Thymus (tissue), 11 donors: Measurements from ENCODE around the gene BPIFB2. TPM values are rescaled to one million over a fixed set of nuclear protein-coding genes. Genes with fewer than 3 reads are reported as not detected.

Experiments used
- DNase-seq, 9 donors: peaks; one replicate each; pipeline ENCODE4 v3.0.0-alpha.2; 2013; ENCODE audit warnings: low spot score in 9 of 9, low read depth in 6 of 9, missing footprints in 1 of 9
- H3K27ac ChIP-seq, 2 donors: one replicate each; pipeline ENCODE4 v1.5.1; 2013; ENCODE audit warnings: control low read depth in 1 of 2, low read depth in 1 of 2, low read length in 1 of 2, mild to moderate bottlenecking in 1 of 2, moderate library complexity in 1 of 2
- H3K27me3 ChIP-seq, 2 donors: one replicate each; pipeline ENCODE4 v1.5.1; 2013; ENCODE audit warnings: low read length in 1 of 2; ENCODE audit not compliant: control insufficient read depth in 2 of 2, insufficient read depth in 1 of 2
- H3K36me3 ChIP-seq, 2 donors: one replicate each; pipeline ENCODE4 v1.5.1; 2013; ENCODE audit warnings: low read length in 1 of 2, mild to moderate bottlenecking in 1 of 2, moderate library complexity in 1 of 2; ENCODE audit not compliant: control insufficient read depth in 2 of 2, insufficient read depth in 2 of 2
- H3K4me1 ChIP-seq, 2 donors: one replicate each; pipeline ENCODE4 v1.5.1; 2013; ENCODE audit warnings: low read length in 2 of 2; ENCODE audit not compliant: control insufficient read depth in 2 of 2, insufficient read depth in 2 of 2
- H3K4me3 ChIP-seq, 2 donors: one replicate each; pipeline ENCODE4 v1.5.1; 2013; ENCODE audit warnings: low read length in 2 of 2, control low read depth in 1 of 2, mild to moderate bottlenecking in 1 of 2
- H3K9me3 ChIP-seq, 2 donors: one replicate each; pipeline ENCODE4 v1.5.1; 2013; ENCODE audit warnings: low read length in 1 of 2, mild to moderate bottlenecking in 1 of 2; ENCODE audit not compliant: control insufficient read depth in 2 of 2, insufficient read depth in 1 of 2
- WGBS: extraction: QIAGEN DNeasy Blood & Tissue Kit; methylation state at CpG from one replicate; pipeline ENCODE4 v1.1.7; 2013; 5-methylcytosine and 5-hydroxymethylcytosine counted together
- polyA plus RNA-seq: library from polyadenylated mRNA; stranded (reverse); fragments of 200-250 nt; gene quantifications from one replicate; pipeline ENCODE4 v1.2.3, GENCODE V29; 2013
- total RNA-seq: library from RNA; stranded (reverse); fragments of 120-200 nt; gene quantifications from one replicate; pipeline ENCODE4 v1.2.4, GENCODE V29; 2013
- donor health status: healthy.

The BPIFB2 gene
- total and polyA plus RNA-seq, 2 donors: 0.05 to 0.73 TPM

DNA sequence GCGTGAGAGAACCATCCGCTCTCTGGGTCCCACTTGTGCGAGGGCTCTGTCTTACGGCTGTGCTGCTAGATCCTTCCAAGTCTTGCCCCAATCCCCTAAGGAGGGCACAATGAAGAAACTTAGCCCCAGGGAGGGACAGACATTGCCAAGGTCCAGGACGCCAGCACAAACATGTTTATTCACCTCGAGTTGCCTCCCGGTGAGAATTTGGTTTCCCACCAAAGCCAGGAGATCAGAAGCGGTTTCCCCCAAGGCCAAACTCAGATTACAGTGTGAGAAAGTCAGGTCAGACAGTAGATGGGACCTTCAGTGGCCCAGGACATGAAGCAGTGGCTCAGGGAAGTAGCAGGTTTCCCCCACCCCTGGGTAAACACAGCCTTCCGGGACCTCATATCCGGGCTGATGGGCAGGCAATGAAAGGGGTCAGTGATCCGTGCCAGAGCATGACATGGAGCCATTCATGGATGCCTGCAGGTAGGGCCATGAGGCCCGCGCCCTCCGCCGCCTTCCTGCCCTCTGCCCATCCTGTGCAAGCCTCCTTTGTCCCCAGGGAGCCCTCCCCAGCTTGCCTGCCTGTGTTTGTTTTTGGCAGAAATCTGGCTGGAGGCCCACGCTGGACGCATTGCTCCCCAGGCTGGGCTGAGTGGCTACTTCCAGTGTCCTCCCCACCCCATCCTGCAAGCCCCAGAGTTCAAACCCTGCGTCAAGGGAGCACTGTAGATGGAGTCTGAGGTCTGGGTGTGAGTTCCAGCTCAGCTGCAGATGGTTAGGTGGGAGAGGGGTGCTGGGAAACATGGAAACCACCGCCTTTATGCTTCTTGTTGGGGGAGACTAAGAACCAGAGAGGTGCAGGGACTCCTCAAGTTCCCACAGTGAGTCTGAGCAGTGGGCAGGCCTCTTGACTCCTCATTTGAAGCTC, 2.0 kb downstream of the BPIFB2 start:
- H3K4me1 ChIP-seq: peaks cover 0 to 2% of the 10 kb centered on the region in 2 donors
- H3K9me3 ChIP-seq: peaks cover 1 to 9% of the 10 kb centered on the region in 2 donors
- DNase-seq: no peak
- WGBS: 93% methylated on average over 19 of the region's 19 CpGs
- H3K4me3 ChIP-seq: no peak overlapping the region
- no peaks in the 10 kb centered on the region for H3K27me3 ChIP-seq
- no peaks in the 10 kb centered on the region for H3K36me3 ChIP-seq
- no peak overlapping the region for H3K27ac ChIP-seq

DNA sequence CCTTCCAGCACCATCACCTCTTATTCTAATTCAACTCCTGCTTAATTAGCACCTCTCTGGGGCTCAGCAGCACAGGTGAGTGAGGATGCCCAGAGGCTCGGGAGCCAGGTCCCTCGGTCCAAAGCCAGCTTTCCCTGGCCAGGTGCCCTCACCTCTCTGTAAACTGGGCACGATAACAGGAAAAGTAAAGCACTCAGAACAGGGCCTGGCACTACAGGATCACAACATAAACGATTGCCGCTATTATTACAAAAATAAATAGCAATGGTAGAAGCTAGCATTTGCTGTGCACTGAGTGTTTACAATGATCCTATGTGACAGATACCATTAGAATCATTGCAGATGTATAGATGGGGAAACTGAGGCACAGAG, 2.6 kb downstream of the BPIFB2 start:
- 95% methylated on average over 5 of the region's 5 CpGs for WGBS
- Histone ChIP-seq H3K4me1 (no peaks in the 10 kb centered on the region), H3K36me3 (no peaks in the 10 kb centered on the region), H3K9me3 (peaks cover 0 to 3% of the 10 kb centered on the region in 2 donors), H3K4me3 (no peak overlapping the region), H3K27me3 (no peaks in the 10 kb centered on the region), H3K27ac (no peak overlapping the region)
- no peak for DNase-seq

GRCh38 chr20:33010674-33011449, 3.4 kb downstream of the BPIFB2 start:
- Histone ChIP-seq H3K9me3 (no peaks in the 10 kb centered on the region), H3K27ac (no peak overlapping the region), H3K4me1 (no peaks in the 10 kb centered on the region), H3K27me3 (no peaks in the 10 kb centered on the region), H3K4me3 (no peak overlapping the region), H3K36me3 (no peaks in the 10 kb centered on the region)
- WGBS: 96% methylated on average over 8 of the region's 8 CpGs
- DNase-seq: no peak

DNA sequence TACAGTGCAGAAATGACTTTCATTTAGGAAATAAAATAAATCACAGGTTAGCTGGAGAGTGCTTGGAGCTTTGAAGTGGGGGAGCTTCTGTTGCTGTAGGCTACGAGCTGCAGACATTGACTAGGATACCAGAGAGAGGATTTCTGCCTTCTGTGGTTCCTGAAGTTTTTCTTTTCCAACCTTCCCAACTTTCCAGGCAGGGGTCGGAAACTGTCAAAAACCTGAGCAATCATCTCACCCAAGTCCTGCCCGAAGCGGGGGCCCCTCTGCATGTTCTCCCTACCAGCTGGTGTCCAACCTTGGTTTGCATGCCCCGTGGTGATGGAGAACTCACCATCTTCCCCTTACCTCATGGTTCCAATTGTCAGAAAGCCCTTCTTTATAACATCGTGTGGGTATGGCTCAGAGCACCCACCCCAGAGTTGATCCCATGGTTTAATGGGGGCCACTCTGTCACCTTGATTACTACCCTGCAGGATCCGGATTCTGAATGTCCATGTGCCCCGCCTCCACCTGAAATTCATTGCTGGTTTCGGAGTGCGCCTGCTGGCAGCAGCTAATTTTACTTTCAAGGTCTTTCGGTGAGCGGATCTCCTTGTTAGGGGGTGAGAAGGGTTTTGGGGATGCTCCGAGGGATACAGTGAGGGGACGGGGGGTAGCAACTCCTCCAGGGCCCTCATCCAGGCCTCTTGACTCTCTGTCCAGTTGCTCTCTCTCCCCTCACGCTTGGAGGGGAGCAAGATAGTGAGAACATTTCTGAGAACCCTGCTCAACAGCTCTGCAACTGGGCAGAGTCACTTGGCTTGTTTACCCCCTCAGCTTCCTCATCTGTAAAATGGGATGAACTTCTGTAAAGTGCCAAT, 5.1 kb downstream of the BPIFB2 start:
- no peaks in the 10 kb centered on the region for H3K27me3 ChIP-seq
- H3K27ac ChIP-seq: no peak overlapping the region
- no peaks in the 10 kb centered on the region for H3K9me3 ChIP-seq
- WGBS: 93% methylated on average over 15 of the region's 15 CpGs
- no peak overlapping the region for H3K4me3 ChIP-seq
- H3K4me1 ChIP-seq: no peaks in the 10 kb centered on the region
- DNase-seq: no peak
- no peaks in the 10 kb centered on the region for H3K36me3 ChIP-seq

DNA sequence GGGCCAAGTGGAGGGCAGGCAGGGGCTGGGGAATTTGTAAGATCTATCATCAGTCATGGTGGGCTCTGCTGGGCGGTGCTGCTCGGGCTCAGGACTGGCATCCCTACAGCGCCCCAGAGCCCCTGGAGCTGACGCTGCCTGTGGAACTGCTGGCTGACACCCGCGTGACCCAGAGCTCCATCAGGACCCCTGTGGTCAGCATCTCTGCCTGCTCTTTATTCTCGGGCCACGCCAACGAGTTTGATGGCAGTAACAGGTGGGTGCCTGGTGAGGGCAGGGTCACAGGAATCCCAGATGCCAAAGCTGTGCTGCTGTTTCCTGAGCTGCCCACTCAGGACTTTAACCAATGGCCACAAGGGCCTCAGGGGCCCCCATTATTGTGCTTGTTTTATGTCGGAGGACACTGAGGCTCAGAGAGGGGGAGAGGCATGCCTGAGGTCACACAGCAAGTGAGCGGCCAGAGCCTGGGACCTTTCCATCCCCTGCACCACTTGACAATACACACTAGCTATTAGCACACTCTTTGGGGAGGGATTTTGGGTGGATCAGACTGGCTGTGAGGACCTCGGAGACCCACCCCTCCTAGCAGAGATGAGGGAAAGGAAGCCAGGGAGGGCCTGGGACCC, 6.3 kb downstream of the BPIFB2 start:
- H3K9me3 ChIP-seq: no peaks in the 10 kb centered on the region
- H3K27ac ChIP-seq: no peak overlapping the region
- no peaks in the 10 kb centered on the region for H3K36me3 ChIP-seq
- DNase-seq: no peak
- peaks cover 0 to 7% of the 10 kb centered on the region in 2 donors for H3K4me1 ChIP-seq
- 88% methylated on average over 12 of the region's 12 CpGs for WGBS
- H3K27me3 ChIP-seq: no peaks in the 10 kb centered on the region
- no peak overlapping the region for H3K4me3 ChIP-seq

DNA sequence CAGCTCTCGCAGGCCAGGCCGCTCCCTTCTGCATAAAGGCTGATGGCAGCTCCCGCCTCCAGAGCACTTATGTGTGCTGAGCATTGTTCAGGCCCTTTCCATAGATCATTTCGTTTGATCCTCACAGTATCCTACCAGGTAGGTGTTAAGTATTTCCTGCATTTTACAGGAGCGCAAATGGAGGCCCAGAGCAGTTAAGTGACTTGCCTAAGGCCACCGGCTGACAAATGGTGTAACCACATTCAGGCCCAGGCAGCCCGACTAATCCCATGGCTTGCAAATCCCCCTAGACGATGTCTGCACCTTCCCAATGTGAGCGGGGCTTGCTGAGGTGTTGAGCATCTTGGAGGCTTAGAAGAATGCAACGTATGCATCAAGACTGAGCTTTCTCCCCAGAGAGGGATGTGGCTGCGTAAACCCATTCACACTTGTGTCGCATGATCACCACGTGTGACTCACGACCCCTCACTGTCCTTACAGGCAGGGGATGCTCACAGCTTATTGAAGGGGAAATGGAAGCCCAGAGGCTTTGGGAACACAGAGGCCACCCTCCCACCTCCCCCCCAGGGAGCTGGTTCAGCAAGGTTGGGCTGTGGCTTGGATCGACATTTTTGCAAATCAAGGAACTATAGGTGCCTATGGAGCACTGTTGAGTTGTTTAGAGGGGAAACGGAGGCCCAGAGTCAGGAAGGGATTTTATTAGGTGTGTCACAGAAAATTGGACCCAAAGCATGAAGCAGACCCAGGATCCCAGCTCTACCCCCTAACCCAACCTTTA, 7.0 kb downstream of the BPIFB2 start:
- no peak for DNase-seq
- H3K4me1 ChIP-seq: peaks cover 0 to 14% of the 10 kb centered on the region in 2 donors
- H3K27ac ChIP-seq: no peak overlapping the region
- H3K36me3 ChIP-seq: no peaks in the 10 kb centered on the region
- no peaks in the 10 kb centered on the region for H3K9me3 ChIP-seq
- no peak overlapping the region for H3K4me3 ChIP-seq
- H3K27me3 ChIP-seq: no peaks in the 10 kb centered on the region
- WGBS: 91% methylated on average over 16 of the region's 16 CpGs

GRCh38 chr20:33015114-33015484, 7.6 kb downstream of the BPIFB2 start:
- H3K36me3 ChIP-seq: no peaks in the 10 kb centered on the region
- H3K4me3 ChIP-seq: no peak overlapping the region
- H3K27ac ChIP-seq: no peak overlapping the region
- 95% methylated on average over 10 of the region's 10 CpGs for WGBS
- peaks cover 0 to 20% of the 10 kb centered on the region in 2 donors for H3K4me1 ChIP-seq
- no peaks in the 10 kb centered on the region for H3K27me3 ChIP-seq
- H3K9me3 ChIP-seq: no peaks in the 10 kb centered on the region
- no peak for DNase-seq
